HepG2 (cell line): ENCODE measurements around the gene EMID1.

Source experiments
- CBX5 ChIP-seq: sonication (generic); formaldehyde crosslinking; IDR thresholded peaks from 2 replicates; pipeline ENCODE4 v1.4.0; 2020; ENCODE audit warnings: missing genetic modification reagents, borderline replicate concordance
- GATAD2A ChIP-seq: IDR thresholded peaks from 2 replicates; pipeline ENCODE4 v1.6.1; 2016
- MEIS2 ChIP-seq: sonication (generic); formaldehyde crosslinking; IDR thresholded peaks from 2 replicates; pipeline ENCODE4 v1.9.0; 2021; ENCODE audit warnings: mild to moderate bottlenecking, missing genetic modification reagents
- RBM22 ChIP-seq: fragments of 200-400 bp; formaldehyde crosslinking; optimal IDR thresholded peaks from 2 replicates; pipeline ENCODE3; 2017; ENCODE audit warnings: mild to moderate bottlenecking, low read length, moderate library complexity
- TF ChIP-seq, protein P1 (sequence below): sonication (generic); formaldehyde crosslinking; conservative IDR thresholded peaks from 2 replicates; pipeline ENCODE4 v1.5.0; 2020; ENCODE audit warnings: missing genetic modification reagents
- TF ChIP-seq, protein P2 (sequence below): sonication (generic); formaldehyde crosslinking; IDR thresholded peaks from 2 replicates; pipeline ENCODE4 v1.5.0; 2020; ENCODE audit warnings: missing genetic modification reagents, mild to moderate bottlenecking, borderline replicate concordance

- TF ChIP-seq CBX5 (CRISPR knock-in tag): no peak
- TF ChIP-seq MEIS2 (CRISPR knock-in tag): no peak
- TF ChIP-seq, protein P1, sequence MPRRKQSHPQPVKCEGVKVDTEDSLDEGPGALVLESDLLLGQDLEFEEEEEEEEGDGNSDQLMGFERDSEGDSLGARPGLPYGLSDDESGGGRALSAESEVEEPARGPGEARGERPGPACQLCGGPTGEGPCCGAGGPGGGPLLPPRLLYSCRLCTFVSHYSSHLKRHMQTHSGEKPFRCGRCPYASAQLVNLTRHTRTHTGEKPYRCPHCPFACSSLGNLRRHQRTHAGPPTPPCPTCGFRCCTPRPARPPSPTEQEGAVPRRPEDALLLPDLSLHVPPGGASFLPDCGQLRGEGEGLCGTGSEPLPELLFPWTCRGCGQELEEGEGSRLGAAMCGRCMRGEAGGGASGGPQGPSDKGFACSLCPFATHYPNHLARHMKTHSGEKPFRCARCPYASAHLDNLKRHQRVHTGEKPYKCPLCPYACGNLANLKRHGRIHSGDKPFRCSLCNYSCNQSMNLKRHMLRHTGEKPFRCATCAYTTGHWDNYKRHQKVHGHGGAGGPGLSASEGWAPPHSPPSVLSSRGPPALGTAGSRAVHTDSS (CRISPR knock-in tag): no peak
- no peak for TF ChIP-seq RBM22
- TF ChIP-seq, protein P2, sequence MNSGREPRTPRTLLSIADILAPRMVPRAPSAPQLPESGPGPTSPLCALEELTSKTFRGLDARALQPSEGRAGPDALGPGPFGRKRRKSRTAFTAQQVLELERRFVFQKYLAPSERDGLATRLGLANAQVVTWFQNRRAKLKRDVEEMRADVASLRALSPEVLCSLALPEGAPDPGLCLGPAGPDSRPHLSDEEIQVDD: no peak
- TF ChIP-seq GATAD2A (CRISPR knock-in tag): no peak
Measured at GRCh38 chr22:29165321-29166060, 40.2 kb upstream of the EMID1 start.
